Stimulated activated CD8-positive, alpha-beta memory T cell treated with anti-CD3 and anti-CD28 coated beads, Interleukin-12 subunit alpha, Interleukin-12 subunit beta, amount 100 ng/mL, for 4 hours (primary cell): ENCODE data around the gene CLSTN1.
A peak's percentile ranks its signal among the peaks of the same experiment; 100 is the strongest.

Experiments
- DNase-seq: peaks from one replicate; pipeline ENCODE4 v3.0.0-alpha.2; 2020; ENCODE audit warnings: low read depth

CLSTN1 gene

DNA sequence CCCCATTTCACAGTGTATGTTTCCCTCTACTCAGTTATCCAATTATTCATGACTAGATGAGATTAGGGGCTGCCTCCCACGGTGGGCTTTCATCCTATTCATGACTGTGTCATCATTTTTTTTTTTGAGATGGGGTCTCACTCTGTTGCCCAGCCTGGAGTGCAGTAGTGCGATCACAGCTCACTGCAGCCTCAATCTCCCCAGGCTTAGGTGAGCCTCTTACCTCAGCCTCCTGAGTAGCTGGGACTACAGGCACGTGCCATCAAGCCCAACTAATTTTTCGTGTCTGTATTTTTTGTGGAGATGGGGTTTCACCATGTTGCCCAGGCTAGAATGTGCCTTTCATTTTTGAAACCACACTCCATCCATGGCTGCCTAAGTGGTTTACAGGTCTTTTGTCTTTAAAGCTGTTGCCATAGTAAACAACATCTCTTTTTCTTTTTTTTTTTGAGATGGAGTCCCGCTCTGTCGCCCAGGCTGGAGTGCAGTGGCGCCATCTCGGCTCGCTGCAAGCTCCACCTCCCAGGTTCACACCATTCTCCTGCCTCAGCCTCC lies 112.2 kb downstream of the CLSTN1 start:
- DNase-seq = no peak

- DNase-seq = no peak
Observed at GRCh38 chr1:9710037-9710436, 113.7 kb downstream of the CLSTN1 start.

DNA sequence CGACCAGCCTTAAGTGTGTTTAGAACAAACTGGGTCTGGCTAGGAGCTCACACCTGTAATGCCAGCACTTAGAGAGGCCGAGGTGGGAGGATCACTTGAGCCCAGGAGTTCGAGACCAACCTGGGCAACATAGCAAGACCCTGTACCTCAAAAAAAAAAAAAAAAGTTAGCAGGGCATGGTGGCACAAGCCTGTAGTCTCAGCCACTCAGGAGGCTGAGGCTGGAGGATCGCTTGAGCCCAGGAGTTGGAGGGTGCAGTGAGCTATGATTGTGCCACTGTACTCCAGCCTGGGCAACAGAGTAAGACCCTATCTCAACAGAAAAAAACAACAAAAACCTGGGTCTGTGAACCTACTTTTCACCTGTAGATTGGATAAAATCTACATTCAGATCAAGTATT lies 117.6 kb downstream of the CLSTN1 start:
- DNase-seq = no peak

GRCh38 chr1:9705337-9706093 lies 118.2 kb downstream of the CLSTN1 start:
- no peak for DNase-seq

DNA sequence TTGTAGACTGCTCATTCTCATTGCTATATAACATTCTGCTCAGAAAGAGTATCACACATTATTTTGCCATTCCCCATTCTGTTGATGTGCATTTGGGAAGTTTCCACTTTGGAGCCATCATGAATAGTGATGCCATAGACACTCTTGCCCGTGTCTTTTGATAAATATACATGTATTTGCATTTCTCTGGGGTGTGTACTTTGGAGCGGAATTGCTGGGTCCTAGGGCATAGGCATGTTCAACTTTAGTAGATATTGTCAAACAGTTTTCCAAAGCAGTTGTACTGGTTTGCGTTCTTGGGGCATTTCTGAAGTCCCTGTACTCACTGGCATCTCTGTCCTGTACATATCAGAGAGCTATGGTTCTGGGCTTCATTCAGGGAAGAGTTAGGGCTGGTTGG lies 120.1 kb downstream of the CLSTN1 start:
- no peak for DNase-seq

GRCh38 chr1:9703165-9703509 lies 120.6 kb downstream of the CLSTN1 start:
- no peak for DNase-seq

GRCh38 chr1:9701665-9702064 lies 122.1 kb downstream of the CLSTN1 start:
- no peak for DNase-seq

DNA sequence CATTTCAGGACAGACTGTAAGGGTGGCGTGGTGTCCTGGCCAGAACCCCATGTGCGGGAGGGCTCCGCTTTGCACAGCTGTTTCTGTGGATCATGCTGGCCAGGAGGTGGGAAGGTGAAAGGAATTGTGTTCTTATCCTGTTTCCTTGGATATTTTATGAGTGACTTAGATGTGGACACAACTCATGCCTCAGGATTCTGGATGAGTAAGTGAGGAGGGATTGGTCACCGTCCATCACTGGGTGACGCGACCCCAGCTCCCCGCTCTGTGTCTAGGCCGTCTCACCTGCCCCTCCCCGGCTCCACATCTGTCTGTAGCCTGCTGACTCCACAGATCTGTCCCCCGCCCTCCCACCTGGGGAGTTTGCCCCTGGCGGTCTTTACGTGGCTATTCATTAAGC lies 123.4 kb downstream of the CLSTN1 start:
- no peak for DNase-seq

- no peak for DNase-seq
Observed at GRCh38 chr1:9699361-9699760, 124.4 kb downstream of the CLSTN1 start.

DNA sequence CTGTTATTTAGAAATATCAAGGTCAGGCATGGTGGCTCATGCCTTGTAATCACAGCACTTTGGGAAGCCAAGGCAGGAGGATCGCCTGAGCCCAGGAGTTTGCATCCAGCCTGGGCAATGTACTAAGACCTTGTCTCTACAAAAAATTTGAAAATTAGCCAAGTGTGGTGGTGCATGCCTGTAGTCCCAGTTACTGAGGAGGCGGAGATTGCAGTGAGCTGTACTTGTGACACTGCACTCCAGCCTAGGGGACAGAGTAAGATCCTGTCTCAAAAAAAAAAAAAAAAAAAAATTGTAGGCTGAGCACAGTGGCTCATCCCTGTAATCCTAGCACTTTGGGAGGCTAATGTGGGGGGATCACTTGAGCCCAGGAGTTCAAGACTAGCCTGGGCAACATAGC lies 127.0 kb downstream of the CLSTN1 start:
- no peak for DNase-seq

DNA sequence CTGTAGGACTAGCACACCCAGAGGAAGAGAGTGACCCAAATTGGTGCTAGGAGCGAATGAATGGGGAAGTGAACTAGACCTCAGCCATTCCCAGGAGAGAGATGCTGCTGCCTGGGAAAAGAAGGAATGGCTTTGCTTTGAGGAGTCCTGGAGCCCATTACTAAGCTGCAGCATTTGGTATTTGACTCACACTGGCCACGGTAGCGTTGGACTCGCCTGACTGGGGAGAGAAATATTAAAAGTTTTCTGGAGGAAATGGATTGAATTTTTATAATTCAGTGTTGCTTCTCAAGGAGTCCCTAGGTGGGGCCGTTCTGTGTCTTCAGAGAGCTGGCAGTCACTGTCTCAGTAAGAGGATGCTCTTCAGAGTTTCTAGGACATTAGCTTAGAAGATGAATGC lies 132.1 kb downstream of the CLSTN1 start:
- no peak for DNase-seq

- no peak for DNase-seq
Observed at GRCh38 chr1:9691108-9691445, 132.7 kb downstream of the CLSTN1 start.

GRCh38 chr1:9690440-9691107 lies 133.2 kb downstream of the CLSTN1 start:
- DNase-seq = no peak

DNA sequence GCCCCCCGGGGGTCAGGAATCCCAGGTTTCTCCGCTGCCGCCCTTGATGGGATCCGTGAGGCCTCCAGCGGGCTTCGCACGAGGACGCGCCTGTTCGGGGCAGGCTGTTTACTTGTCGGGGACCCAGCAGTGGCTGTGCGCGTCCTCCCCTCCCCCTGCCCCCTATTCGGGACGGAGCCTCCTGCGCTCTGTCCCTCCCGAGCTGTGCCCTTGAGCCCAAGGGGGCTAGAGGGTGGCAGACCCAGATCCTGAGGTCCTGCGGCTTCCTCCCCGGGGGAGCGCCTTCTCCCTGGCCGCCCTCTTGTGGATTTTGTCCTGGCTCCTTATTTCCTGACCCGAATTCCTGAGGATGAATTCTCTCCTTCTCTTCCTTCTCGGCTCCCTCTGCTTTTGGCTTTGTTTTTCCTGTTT lies 133.8 kb downstream of the CLSTN1 start:
- no peak for DNase-seq

DNA sequence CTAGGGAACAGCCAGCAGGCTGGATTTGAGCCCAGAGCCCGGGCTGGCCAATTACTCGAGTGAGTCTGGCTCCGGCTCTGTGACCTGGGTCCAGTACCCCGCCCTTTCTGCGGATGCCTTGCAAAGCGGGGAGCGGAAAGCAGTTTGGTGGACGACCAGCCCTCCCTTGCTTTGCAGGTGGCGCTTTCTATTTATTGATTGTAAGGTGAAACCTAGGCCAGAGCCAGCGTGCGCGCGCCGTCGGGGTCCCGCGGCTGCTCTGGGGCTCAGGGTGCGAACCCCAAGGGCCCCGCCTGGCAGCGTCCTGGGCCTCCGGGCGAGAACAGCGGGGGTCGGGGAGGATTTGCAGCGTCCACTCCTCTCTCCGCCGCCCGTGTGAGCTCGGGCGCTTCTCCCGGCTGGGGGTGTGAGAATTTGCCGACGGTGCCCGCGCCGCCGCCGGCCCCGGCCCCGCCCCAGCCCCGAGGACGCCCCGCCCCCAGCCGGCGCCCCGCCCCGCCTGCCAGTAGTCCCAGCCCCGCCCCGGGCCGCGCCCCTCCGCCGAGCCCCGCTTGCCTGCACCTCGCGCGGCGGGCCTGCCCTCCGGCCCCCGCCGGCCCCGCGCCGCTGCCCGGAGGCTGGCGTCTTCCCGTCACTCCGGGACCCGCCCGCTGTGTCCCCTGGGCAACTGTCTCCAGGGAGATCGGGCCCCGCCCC lies 134.6 kb downstream of the CLSTN1 start:
- peak; percentile 78 for DNase-seq

DNA sequence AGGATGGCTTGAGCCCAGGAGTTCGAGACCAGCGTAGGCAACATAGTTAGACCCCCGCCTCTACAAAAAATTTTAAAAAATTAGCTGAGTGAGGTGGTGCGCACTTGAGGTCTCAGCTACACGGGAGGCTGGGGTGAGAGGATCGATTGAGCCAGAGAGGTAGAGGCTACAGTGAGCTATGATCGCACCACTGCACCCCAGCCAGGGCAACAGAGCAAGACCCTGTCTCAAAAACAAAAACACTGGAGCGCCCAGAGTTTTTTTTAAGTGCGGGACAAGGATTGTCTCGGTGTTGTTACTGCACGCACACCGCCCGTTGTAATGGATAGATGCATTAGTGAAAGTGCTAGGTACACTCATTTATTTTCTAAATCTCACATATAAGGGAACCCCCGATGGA lies 135.2 kb downstream of the CLSTN1 start:
- no peak for DNase-seq

- DNase-seq = no peak
Observed at GRCh38 chr1:9687874-9688582, 135.7 kb downstream of the CLSTN1 start.

- peak; percentile 78 for DNase-seq
Observed at GRCh38 chr1:9687120-9687873, 136.5 kb downstream of the CLSTN1 start.

DNA sequence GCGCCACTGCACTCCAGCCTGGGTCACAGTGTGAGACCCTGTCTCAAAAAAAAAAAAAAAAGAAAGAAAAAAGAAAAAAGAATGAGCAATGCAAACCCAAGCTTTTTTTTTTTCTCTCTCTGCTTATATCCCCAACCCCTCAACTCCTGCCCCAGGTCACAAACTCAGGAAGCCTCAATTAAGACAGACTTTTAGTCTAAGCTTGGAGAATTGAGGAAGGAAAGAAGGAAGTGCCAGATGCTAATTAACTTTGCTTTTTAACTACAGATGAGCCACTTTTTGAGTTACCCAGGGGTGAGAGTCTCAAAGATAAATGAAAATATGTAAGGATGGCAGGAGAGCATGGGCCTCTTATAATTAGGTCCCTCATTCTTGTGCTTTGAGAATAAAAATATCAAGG lies 139.0 kb downstream of the CLSTN1 start:
- DNase-seq = no peak

DNA sequence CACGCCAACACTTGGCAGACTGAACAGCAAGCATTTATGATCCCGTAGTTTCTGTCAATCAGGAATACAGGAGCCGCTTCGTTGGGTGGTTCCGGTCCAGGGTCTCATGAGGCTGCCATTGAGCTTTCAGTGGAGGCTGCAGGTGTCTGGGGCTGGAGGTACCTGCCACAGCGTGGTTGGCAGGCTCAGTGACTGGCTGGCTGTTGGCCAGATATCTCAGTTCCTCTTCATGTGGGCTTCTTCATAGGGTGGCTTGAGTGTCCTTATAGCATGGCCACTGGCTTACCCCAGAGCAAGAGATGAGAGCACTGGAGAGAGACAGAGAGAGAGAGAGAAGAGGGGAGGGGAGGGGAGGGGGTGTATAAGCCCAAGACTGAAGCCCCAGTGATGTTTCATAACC lies 142.9 kb downstream of the CLSTN1 start:
- DNase-seq = no peak

DNA sequence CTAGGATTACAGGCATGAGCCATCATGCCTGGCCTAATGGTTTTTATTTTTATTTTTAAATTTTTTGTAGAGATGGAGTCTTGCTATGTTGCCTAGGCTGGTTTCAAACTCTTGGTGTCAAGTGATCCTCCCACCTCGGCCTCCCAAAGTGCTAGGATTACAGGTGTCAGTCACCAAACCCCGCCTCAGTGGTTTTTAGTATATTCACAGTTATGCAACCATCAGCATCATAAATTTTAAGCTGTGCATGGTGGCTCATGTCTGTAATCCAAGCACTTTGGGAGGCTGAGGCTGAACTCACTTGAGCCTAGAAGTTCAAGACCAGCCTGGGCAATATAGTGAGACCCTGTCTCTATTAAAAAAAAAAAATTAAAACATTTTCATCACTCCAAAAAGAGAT lies 143.7 kb downstream of the CLSTN1 start:
- no peak for DNase-seq
